DOHH2 (cell line): ENCODE data around the gene LAMC1.

Experiments used
- EZH2phosphoT487 ChIP-seq: fragments of 200-600 bp; sonication (generic); IDR thresholded peaks from 2 replicates; pipeline ENCODE4 v1.6.1; 2017; ENCODE audit warnings: borderline replicate concordance, mild to moderate bottlenecking, antibody characterized with exemption, low read length, moderate library complexity, mixed read lengths
- TF ChIP-seq, protein P1 (sequence below): fragments of 200-600 bp; sonication (generic); IDR thresholded peaks from one replicate; pipeline ENCODE4 v1.5.1; 2014; ENCODE audit warnings: antibody characterized with exemption, mild to moderate bottlenecking, low read depth, low read length; ENCODE audit not compliant: poor library complexity, severe bottlenecking

DNA sequence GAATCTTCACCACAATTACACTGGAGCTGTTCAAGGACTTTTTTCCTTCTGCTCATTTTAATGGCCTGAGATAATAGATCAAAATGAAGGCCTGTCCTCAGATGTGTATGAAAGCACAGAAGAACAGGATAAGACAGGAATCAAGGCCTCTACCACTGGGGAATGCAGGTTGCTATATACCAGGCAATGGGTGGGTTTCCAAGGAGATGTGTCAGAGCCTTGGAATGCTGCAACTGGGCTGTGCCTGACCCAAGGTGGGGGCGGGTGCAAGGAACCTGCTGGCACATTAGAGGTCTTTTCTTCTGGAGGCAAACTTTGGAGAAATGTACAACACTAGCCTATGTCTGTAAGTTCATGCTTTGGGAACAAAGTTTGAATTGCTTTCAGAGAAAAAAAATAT lies 141.1 kb downstream of the LAMC1 start:
- TF ChIP-seq, protein P1, sequence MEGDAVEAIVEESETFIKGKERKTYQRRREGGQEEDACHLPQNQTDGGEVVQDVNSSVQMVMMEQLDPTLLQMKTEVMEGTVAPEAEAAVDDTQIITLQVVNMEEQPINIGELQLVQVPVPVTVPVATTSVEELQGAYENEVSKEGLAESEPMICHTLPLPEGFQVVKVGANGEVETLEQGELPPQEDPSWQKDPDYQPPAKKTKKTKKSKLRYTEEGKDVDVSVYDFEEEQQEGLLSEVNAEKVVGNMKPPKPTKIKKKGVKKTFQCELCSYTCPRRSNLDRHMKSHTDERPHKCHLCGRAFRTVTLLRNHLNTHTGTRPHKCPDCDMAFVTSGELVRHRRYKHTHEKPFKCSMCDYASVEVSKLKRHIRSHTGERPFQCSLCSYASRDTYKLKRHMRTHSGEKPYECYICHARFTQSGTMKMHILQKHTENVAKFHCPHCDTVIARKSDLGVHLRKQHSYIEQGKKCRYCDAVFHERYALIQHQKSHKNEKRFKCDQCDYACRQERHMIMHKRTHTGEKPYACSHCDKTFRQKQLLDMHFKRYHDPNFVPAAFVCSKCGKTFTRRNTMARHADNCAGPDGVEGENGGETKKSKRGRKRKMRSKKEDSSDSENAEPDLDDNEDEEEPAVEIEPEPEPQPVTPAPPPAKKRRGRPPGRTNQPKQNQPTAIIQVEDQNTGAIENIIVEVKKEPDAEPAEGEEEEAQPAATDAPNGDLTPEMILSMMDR: no peak
- TF ChIP-seq EZH2phosphoT487: no peak
